ENCODE results near the gene MAL. TPM values are rescaled to one million over a fixed set of nuclear protein-coding genes. Genes with fewer than 3 reads are reported as not detected.

Gene MAL
- polyA plus RNA-seq, 1 donor from 2014 or later = not detected

DNA sequence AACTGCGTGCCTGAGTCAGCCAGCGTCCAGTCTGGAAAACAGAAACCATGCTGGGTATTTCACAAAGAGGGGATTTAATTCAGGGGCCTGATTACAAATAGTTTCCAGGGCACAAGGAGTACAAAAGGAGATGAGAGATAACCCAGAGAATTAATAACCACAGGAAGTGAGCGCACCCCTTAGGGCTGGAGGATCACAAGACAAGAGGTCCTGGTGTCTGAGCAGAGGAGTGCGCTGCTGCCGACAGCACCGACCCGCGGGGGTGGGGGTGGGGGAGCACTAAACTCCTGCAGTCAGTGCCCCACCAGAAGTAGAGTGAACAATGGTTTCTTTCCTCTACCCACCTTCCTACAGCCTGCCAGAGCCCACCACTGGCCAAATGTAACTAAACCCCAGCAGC lies 20.8 kb upstream of the MAL start:
- no peak overlapping the region for H3K27ac ChIP-seq (ENCODE audit: low read length)

GRCh38 chr2:95005726-95006125 lies 19.8 kb upstream of the MAL start:
- H4K20me1 ChIP-seq (ENCODE audit: insufficient read depth) = no peaks in the 10 kb centered on the region
- TF ChIP-seq EZH2 (IDR thresholded peaks at IDR 0.05; ENCODE audit: borderline replicate concordance, insufficient read depth, low read length, poor library complexity, severe bottlenecking) (no peak), POLR2AphosphoS5 (IDR thresholded peaks at IDR 0.05) (no peak), EP300 (conservative IDR thresholded peaks at IDR 0.05; ENCODE audit: poor library complexity, severe bottlenecking) (no peak), SMC3 (conservative IDR thresholded peaks at IDR 0.05; ENCODE audit: poor library complexity) (no peak), REST (IDR thresholded peaks at IDR 0.05; ENCODE audit: borderline replicate concordance) (no peak)
- TF ChIP-seq, protein P1, sequence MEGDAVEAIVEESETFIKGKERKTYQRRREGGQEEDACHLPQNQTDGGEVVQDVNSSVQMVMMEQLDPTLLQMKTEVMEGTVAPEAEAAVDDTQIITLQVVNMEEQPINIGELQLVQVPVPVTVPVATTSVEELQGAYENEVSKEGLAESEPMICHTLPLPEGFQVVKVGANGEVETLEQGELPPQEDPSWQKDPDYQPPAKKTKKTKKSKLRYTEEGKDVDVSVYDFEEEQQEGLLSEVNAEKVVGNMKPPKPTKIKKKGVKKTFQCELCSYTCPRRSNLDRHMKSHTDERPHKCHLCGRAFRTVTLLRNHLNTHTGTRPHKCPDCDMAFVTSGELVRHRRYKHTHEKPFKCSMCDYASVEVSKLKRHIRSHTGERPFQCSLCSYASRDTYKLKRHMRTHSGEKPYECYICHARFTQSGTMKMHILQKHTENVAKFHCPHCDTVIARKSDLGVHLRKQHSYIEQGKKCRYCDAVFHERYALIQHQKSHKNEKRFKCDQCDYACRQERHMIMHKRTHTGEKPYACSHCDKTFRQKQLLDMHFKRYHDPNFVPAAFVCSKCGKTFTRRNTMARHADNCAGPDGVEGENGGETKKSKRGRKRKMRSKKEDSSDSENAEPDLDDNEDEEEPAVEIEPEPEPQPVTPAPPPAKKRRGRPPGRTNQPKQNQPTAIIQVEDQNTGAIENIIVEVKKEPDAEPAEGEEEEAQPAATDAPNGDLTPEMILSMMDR (IDR thresholded peaks at IDR 0.05; ENCODE audit: poor library complexity, severe bottlenecking) = no peak
- no peak overlapping the region for H3K4me2 ChIP-seq (ENCODE audit: low read length)
- H3F3A ChIP-seq (ENCODE audit: insufficient read depth, low read length, poor library complexity, severe bottlenecking) = no peaks in the 10 kb centered on the region
- no peaks in the 10 kb centered on the region for H3K79me2 ChIP-seq (replicated peaks; ENCODE audit: insufficient read depth, low read length)
- no peak overlapping the region for H3K27ac ChIP-seq (ENCODE audit: low read length)
- no peaks in the 10 kb centered on the region for H3K36me3 ChIP-seq (ENCODE audit: insufficient read depth, low read length)
- H2AFZ ChIP-seq (ENCODE audit: low read depth, low read length) = no peak overlapping the region
- no peak overlapping the region for H3K4me3 ChIP-seq (ENCODE audit: low read length)
- H3K9me3 ChIP-seq (ENCODE audit: low read length) = peaks cover 15% of the 10 kb centered on the region
- no peaks in the 10 kb centered on the region for H3K27me3 ChIP-seq (ENCODE audit: insufficient read depth, low read depth, low read length)
- H3K9me2 ChIP-seq (ENCODE audit: insufficient read depth, low read length) = no peaks in the 10 kb centered on the region
- H3K9ac ChIP-seq (ENCODE audit: low read length) = no peak overlapping the region

More for the DNA sequence above, 20.8 kb upstream of the MAL start:
- Histone ChIP-seq H3K9me3 (ENCODE audit: low read length) (peaks cover 8% of the 10 kb centered on the region), H2AFZ (ENCODE audit: low read depth, low read length) (no peak overlapping the region), H3K9me2 (ENCODE audit: insufficient read depth, low read length) (no peaks in the 10 kb centered on the region), H4K20me1 (ENCODE audit: insufficient read depth) (no peaks in the 10 kb centered on the region), H3K36me3 (ENCODE audit: insufficient read depth, low read length) (no peaks in the 10 kb centered on the region), H3F3A (ENCODE audit: insufficient read depth, low read length, poor library complexity, severe bottlenecking) (no peaks in the 10 kb centered on the region), H3K27me3 (ENCODE audit: insufficient read depth, low read depth, low read length) (no peaks in the 10 kb centered on the region), H3K79me2 (replicated peaks; ENCODE audit: insufficient read depth, low read length) (no peaks in the 10 kb centered on the region), H3K9ac (ENCODE audit: low read length) (no peak overlapping the region), H3K4me2 (ENCODE audit: low read length) (no peak overlapping the region), H3K4me3 (ENCODE audit: low read length) (no peak overlapping the region)
- TF ChIP-seq POLR2AphosphoS5 (IDR thresholded peaks at IDR 0.05) (no peak), SMC3 (conservative IDR thresholded peaks at IDR 0.05; ENCODE audit: poor library complexity) (no peak), EZH2 (IDR thresholded peaks at IDR 0.05; ENCODE audit: borderline replicate concordance, insufficient read depth, low read length, poor library complexity, severe bottlenecking) (no peak), MXI1 (conservative IDR thresholded peaks at IDR 0.05; ENCODE audit: poor library complexity, severe bottlenecking) (no peak), RAD21 (conservative IDR thresholded peaks at IDR 0.05) (no peak), REST (IDR thresholded peaks at IDR 0.05; ENCODE audit: borderline replicate concordance) (no peak), EP300 (conservative IDR thresholded peaks at IDR 0.05; ENCODE audit: poor library complexity, severe bottlenecking) (no peak), TAF1 (IDR thresholded peaks at IDR 0.05; ENCODE audit: low read depth) (no peak)
- TF ChIP-seq, protein P1 (IDR thresholded peaks at IDR 0.05; ENCODE audit: poor library complexity, severe bottlenecking) = no peak

Measured in neural cell (in vitro differentiated cells).